ENCODE data around the gene SLCO4A1. TPM values are rescaled to one million over a fixed set of nuclear protein-coding genes. Genes with fewer than 3 reads are reported as not detected.

The SLCO4A1 gene, protein sequence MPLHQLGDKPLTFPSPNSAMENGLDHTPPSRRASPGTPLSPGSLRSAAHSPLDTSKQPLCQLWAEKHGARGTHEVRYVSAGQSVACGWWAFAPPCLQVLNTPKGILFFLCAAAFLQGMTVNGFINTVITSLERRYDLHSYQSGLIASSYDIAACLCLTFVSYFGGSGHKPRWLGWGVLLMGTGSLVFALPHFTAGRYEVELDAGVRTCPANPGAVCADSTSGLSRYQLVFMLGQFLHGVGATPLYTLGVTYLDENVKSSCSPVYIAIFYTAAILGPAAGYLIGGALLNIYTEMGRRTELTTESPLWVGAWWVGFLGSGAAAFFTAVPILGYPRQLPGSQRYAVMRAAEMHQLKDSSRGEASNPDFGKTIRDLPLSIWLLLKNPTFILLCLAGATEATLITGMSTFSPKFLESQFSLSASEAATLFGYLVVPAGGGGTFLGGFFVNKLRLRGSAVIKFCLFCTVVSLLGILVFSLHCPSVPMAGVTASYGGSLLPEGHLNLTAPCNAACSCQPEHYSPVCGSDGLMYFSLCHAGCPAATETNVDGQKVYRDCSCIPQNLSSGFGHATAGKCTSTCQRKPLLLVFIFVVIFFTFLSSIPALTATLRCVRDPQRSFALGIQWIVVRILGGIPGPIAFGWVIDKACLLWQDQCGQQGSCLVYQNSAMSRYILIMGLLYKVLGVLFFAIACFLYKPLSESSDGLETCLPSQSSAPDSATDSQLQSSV
- total RNA-seq, result 10 to 100 TPM in 3 of 5 donors, 1 to 10 TPM in 1, under 1 TPM in 1; 0.58 to 44.3 (median 20.7) TPM
- polyA plus RNA-seq, result 10 to 100 TPM in 1 of 3 donors, 1 to 10 TPM in 2; 4.4 to 14.7 (median 9.0) TPM
- long read RNA-seq, donor 1, result 0 reads
- long read RNA-seq, donor 2, result 0 reads
- long read RNA-seq, donor 3, result 0 reads
- long read RNA-seq, donor 4, result 0 reads
- long read RNA-seq, donor 5, result 0 reads
- long read RNA-seq, donor 6, partial matches to known transcripts, result 6 of 6 reads
- long read RNA-seq, donor 6, other reads (novel, unspliced or antisense), result 0 of 6 reads
- long read RNA-seq, donor 7, result 0 reads
- long read RNA-seq, donor 8, result 0 reads
- long read RNA-seq, donor 9, result 0 reads
- long read RNA-seq, donor 10, result 0 reads

GRCh38 chr20:62642051-62642665 is at the start of gene SLCO4A1:
SLCO4A1 (plus strand) TSS chr20:62642503; CDS start chr20:62656455, 13,952 bp downstream.
- DNase-seq, result peak; percentile 87 to 90

GRCh38 chr20:62592506-62593177 is 49.7 kb upstream of the SLCO4A1 start:
- no peak for DNase-seq
- no peak for TF ChIP-seq POLR2AphosphoS5 (IDR thresholded peaks at IDR 0.05)
- TF ChIP-seq POLR2A (IDR thresholded peaks at IDR 0.05), result no peak
- TF ChIP-seq EP300 (IDR thresholded peaks at IDR 0.05), result no peak
- TF ChIP-seq, protein P1, sequence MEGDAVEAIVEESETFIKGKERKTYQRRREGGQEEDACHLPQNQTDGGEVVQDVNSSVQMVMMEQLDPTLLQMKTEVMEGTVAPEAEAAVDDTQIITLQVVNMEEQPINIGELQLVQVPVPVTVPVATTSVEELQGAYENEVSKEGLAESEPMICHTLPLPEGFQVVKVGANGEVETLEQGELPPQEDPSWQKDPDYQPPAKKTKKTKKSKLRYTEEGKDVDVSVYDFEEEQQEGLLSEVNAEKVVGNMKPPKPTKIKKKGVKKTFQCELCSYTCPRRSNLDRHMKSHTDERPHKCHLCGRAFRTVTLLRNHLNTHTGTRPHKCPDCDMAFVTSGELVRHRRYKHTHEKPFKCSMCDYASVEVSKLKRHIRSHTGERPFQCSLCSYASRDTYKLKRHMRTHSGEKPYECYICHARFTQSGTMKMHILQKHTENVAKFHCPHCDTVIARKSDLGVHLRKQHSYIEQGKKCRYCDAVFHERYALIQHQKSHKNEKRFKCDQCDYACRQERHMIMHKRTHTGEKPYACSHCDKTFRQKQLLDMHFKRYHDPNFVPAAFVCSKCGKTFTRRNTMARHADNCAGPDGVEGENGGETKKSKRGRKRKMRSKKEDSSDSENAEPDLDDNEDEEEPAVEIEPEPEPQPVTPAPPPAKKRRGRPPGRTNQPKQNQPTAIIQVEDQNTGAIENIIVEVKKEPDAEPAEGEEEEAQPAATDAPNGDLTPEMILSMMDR (IDR thresholded peaks at IDR 0.05), result no peak
- no peaks in the 10 kb centered on the region for H3K9me3 ChIP-seq
- H3K27me3 ChIP-seq, result peaks cover 7 to 95% (median 22%) of the 10 kb centered on the region in 3 donors
- WGBS, 5 donors, result 65 to 81% (median 76%) methylated on average over 11 of the region's 11 CpGs
- H3K27ac ChIP-seq, result no peak overlapping the region
- no peak overlapping the region for H3K4me3 ChIP-seq
- peaks cover 9 to 25% (median 17%) of the 10 kb centered on the region in 4 donors for H3K4me1 ChIP-seq
- intact Hi-C loops (cut with DNase I; ENCODE audit: low total_unique reads), result no loop called here
- no peaks in the 10 kb centered on the region for H3K36me3 ChIP-seq

More at GRCh38 chr20:62642051-62642665, at the start of gene SLCO4A1:
- intact Hi-C loops (cut with DNase I; ENCODE audit: low total_unique reads), result no loop called here
- no peak for TF ChIP-seq EP300 (IDR thresholded peaks at IDR 0.05)
- peak in 1 of 4 donors; percentile 7 for TF ChIP-seq POLR2A (IDR thresholded peaks at IDR 0.05)
- peak; percentile 55 to 96 (median 95) for TF ChIP-seq POLR2AphosphoS5 (IDR thresholded peaks at IDR 0.05)
- TF ChIP-seq, protein P1 (IDR thresholded peaks at IDR 0.05), result no peak
- Histone ChIP-seq H3K36me3 (no peaks in the 10 kb centered on the region), H3K4me3 (peak within 1 kb of the TSS; percentile 55 to 79 (median 63)), H3K27ac (peak within 1 kb of the TSS; percentile 82 to 99 (median 88)), H3K27me3 (peaks cover 5 to 48% (median 6%) of the 10 kb centered on the region in 3 donors), H3K9me3 (no peaks in the 10 kb centered on the region), H3K4me1 (peaks cover 48 to 60% (median 60%) of the 10 kb centered on the region in 4 donors)
- 0 to 1% (median 0%) methylated on average over 9 to 82 of the region's 82 CpGs for WGBS, 5 donors

DNA sequence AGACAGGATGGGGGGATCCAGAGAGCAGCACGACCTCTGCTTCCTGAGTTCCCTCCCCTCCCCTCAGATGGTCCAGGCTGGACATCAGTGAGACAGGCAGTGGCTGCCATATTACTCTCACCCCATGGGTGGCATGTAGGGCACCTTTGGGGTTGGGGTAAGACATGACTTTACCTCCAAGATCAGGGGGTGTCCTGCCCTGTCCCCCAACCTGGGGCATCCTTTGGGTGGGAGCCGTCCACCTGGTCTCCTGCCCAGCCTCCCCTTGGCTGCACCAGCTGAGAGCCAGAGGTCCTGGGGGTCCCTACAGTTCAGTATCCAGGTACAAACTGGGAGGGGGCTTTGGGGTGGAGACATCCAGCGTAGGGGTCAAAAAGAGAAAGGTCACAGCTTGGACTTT is 48.7 kb upstream of the SLCO4A1 start:
- H3K4me1 ChIP-seq, result peaks cover 9 to 25% (median 17%) of the 10 kb centered on the region in 4 donors
- no peak overlapping the region for H3K27ac ChIP-seq
- H3K4me3 ChIP-seq, result no peak overlapping the region
- intact Hi-C loops (cut with DNase I; ENCODE audit: low total_unique reads), result no loop called here
- no peaks in the 10 kb centered on the region for H3K9me3 ChIP-seq
- H3K27me3 ChIP-seq, result peaks cover 7 to 95% (median 20%) of the 10 kb centered on the region in 3 donors
- WGBS, 5 donors, result 51 to 80% (median 68%) methylated on average over 3 of the region's 3 CpGs
- TF ChIP-seq POLR2A (IDR thresholded peaks at IDR 0.05) (no peak), EP300 (IDR thresholded peaks at IDR 0.05) (no peak), POLR2AphosphoS5 (IDR thresholded peaks at IDR 0.05) (no peak)
- TF ChIP-seq, protein P1 (IDR thresholded peaks at IDR 0.05), result no peak
- no peaks in the 10 kb centered on the region for H3K36me3 ChIP-seq
- DNase-seq, result no peak
